Fibroblast of peridontal ligament (primary cell): ENCODE results near the gene XXYLT1.

Experiments
- DNase-seq: peaks from one replicate; pipeline ENCODE4 v3.0.0-alpha.2; 2010; ENCODE audit errors: extremely low read depth

Gene XXYLT1

GRCh38 chr3:195129644-195130492 lies 141.1 kb downstream of the XXYLT1 start:
- DNase-seq, result no peak

- DNase-seq, result no peak
Measured at GRCh38 chr3:195129072-195129643, 141.8 kb downstream of the XXYLT1 start.

- DNase-seq, result peak; percentile 42
Measured at GRCh38 chr3:195128255-195129071, 142.5 kb downstream of the XXYLT1 start.

- no peak for DNase-seq
Measured at GRCh38 chr3:195126056-195126605, 144.8 kb downstream of the XXYLT1 start.

GRCh38 chr3:195125646-195126045 lies 145.3 kb downstream of the XXYLT1 start:
- no peak for DNase-seq

- DNase-seq, result no peak
Measured at GRCh38 chr3:195124378-195124992, 146.5 kb downstream of the XXYLT1 start.

- no peak for DNase-seq
Measured at GRCh38 chr3:195123281-195123691, 147.7 kb downstream of the XXYLT1 start.

- DNase-seq, result no peak
Measured at GRCh38 chr3:195122261-195122660, 148.7 kb downstream of the XXYLT1 start.

GRCh38 chr3:195120267-195120601 lies 150.7 kb downstream of the XXYLT1 start:
- DNase-seq, result no peak

GRCh38 chr3:195119461-195120266 lies 151.3 kb downstream of the XXYLT1 start:
- peak; percentile 72 for DNase-seq

- no peak for DNase-seq
Measured at GRCh38 chr3:195118671-195119070, 152.3 kb downstream of the XXYLT1 start.

- DNase-seq, result no peak
Measured at GRCh38 chr3:195117978-195118581, 152.9 kb downstream of the XXYLT1 start.

- no peak for DNase-seq
Measured at GRCh38 chr3:195116407-195117185, 154.4 kb downstream of the XXYLT1 start.

GRCh38 chr3:195115600-195116406 lies 155.2 kb downstream of the XXYLT1 start:
- no peak for DNase-seq

- DNase-seq, result no peak
Measured at GRCh38 chr3:195114786-195115599, 156.0 kb downstream of the XXYLT1 start.

- DNase-seq, result no peak
Measured at GRCh38 chr3:195113536-195114425, 157.2 kb downstream of the XXYLT1 start.

- DNase-seq, result no peak
Measured at GRCh38 chr3:195113048-195113447, 157.9 kb downstream of the XXYLT1 start.
